Sigmoid colon (tissue), 7 donors: ENCODE results near the gene PPDPF. TPM values are rescaled to one million over a fixed set of nuclear protein-coding genes. Genes with fewer than 3 reads are reported as not detected.

Experiments used
- DNase-seq: peaks from one replicate; pipeline ENCODE4 v3.0.0-alpha.2; 2019
- H3K27ac ChIP-seq, 4 donors: fragments of 200-600 bp; sonication (generic); one replicate each; pipeline ENCODE4 v1.5.1; 2016 to 2019; ENCODE audit warnings: mild to moderate bottlenecking in 1 of 4
- H3K27me3 ChIP-seq, 3 donors: fragments of 200-600 bp; sonication (generic); one replicate each; pipeline ENCODE4 v1.5.1; 2019; ENCODE audit warnings: mild to moderate bottlenecking in 1 of 3
- H3K36me3 ChIP-seq, 4 donors: fragments of 200-600 bp; sonication (generic); one replicate each; pipeline ENCODE4 v1.5.1; 2016 to 2019
- H3K4me1 ChIP-seq, 4 donors: fragments of 200-600 bp; sonication (generic); one replicate each; pipeline ENCODE4 v1.5.1; 2017 to 2019
- H3K4me3 ChIP-seq, 4 donors: fragments of 200-600 bp; sonication (generic); one replicate each; pipeline ENCODE4 v1.5.1; 2017 to 2019; ENCODE audit warnings: mild to moderate bottlenecking in 2 of 4, moderate library complexity in 1 of 4
- H3K9me3 ChIP-seq, 4 donors: fragments of 200-600 bp in 3 of 4; sonication (generic) in 3 of 4; one replicate each; pipeline versions ENCODE4 v1.5.1 to v1.6.1; 2013 to 2019
- CTCF ChIP-seq, 4 experiments: fragments of 450-650 bp in 3 of 4; fragments of 200-600 bp in 1 of 4; IDR thresholded peaks; one replicate each; pipeline ENCODE4 v1.5.1; 2016 to 2019; ENCODE audit warnings: antibody characterized with exemption in 4 of 4, mild to moderate bottlenecking in 3 of 4, moderate library complexity in 2 of 4
- EP300 ChIP-seq, 4 donors: sonication (generic); formaldehyde crosslinking; IDR thresholded peaks; one replicate each; pipeline ENCODE4 v1.6.1; 2017; ENCODE audit warnings: antibody characterized with exemption in 4 of 4
- POLR2A ChIP-seq, 2 donors: fragments of 450-650 bp; IDR thresholded peaks; one replicate each; pipeline ENCODE4 v1.6.1; 2016; ENCODE audit warnings: antibody characterized with exemption in 2 of 2, mild to moderate bottlenecking in 2 of 2, moderate library complexity in 2 of 2
- POLR2AphosphoS5 ChIP-seq, 4 donors: sonication (generic); formaldehyde crosslinking; IDR thresholded peaks; one replicate each; pipeline ENCODE4 v1.6.1; 2017; ENCODE audit warnings: antibody characterized with exemption in 4 of 4
- WGBS, 2 donors: extraction: QIAGEN DNeasy Blood & Tissue Kit; methylation state at CpG; one replicate each; pipeline ENCODE4 v1.1.7; 2013; 5-methylcytosine and 5-hydroxymethylcytosine counted together
- intact Hi-C: fragments of 100-400 bp; cut with DNase I; formaldehyde crosslinking; loops from one replicate; pipeline ENCODE4 v1.15.1; 2023
- polyA plus RNA-seq, 3 donors: library from polyadenylated mRNA; stranded (reverse); fragments of 200-250 nt; gene quantifications; one replicate each; pipeline ENCODE4 v1.2.3, GENCODE V29; 2013
- total RNA-seq, 4 donors: library from RNA; depleted of rRNA; stranded (reverse); fragments of >200 nt; gene quantifications; one replicate each; pipeline ENCODE4 v1.1.0, GENCODE V29; 2016
- donor health status: healthy with polysubstance abuse.
- donor health status: Bipolar disorder and iron deficiency.
- donor health status: healthy.

Gene PPDPF
- total and polyA plus RNA-seq, 7 donors, result 82.8 to 1,688 (median 244) TPM

GRCh38 chr20:63544241-63544957 is 23.8 kb downstream of the PPDPF start:
- H3K4me1 ChIP-seq, result no peaks in the 10 kb centered on the region
- intact Hi-C loops, result no loop called here
- H3K4me3 ChIP-seq, result no peak overlapping the region
- H3K36me3 ChIP-seq, result no peaks in the 10 kb centered on the region
- H3K27me3 ChIP-seq, result peaks cover 0 to 47% (median 35%) of the 10 kb centered on the region in 3 donors
- H3K27ac ChIP-seq, result no peak overlapping the region
- H3K9me3 ChIP-seq, result no peaks in the 10 kb centered on the region
- WGBS, 2 donors, result 21 to 68% methylated on average over 27 of the region's 27 CpGs
- no peak for DNase-seq
- no peak for TF ChIP-seq POLR2AphosphoS5 (IDR thresholded peaks at IDR 0.05)
- TF ChIP-seq POLR2A (IDR thresholded peaks at IDR 0.05), result no peak
- no peak for TF ChIP-seq EP300 (IDR thresholded peaks at IDR 0.05)

GRCh38 chr20:63544958-63545516 is 24.5 kb downstream of the PPDPF start:
- H3K4me1 ChIP-seq, result no peaks in the 10 kb centered on the region
- intact Hi-C loops, result no loop called here

GRCh38 chr20:63545814-63546213 is 25.2 kb downstream of the PPDPF start:
- 13 to 43% methylated on average over 6 of the region's 6 CpGs for WGBS, 2 donors

More at GRCh38 chr20:63544958-63545516, 24.5 kb downstream of the PPDPF start:
- Histone ChIP-seq H3K4me3 (no peak overlapping the region), H3K36me3 (no peaks in the 10 kb centered on the region), H3K27me3 (peaks cover 0 to 54% (median 42%) of the 10 kb centered on the region in 3 donors), H3K9me3 (no peaks in the 10 kb centered on the region), H3K27ac (no peak overlapping the region)
- WGBS, 2 donors, result 16 to 66% methylated on average over 19 of the region's 19 CpGs
- no peak for DNase-seq
- TF ChIP-seq POLR2A (IDR thresholded peaks at IDR 0.05), result no peak
- no peak for TF ChIP-seq CTCF (IDR thresholded peaks at IDR 0.05)
- TF ChIP-seq EP300 (IDR thresholded peaks at IDR 0.05), result no peak
- TF ChIP-seq POLR2AphosphoS5 (IDR thresholded peaks at IDR 0.05), result no peak

GRCh38 chr20:63546256-63546955 is 25.8 kb downstream of the PPDPF start:
- Histone ChIP-seq H3K4me3 (no peak overlapping the region), H3K4me1 (no peaks in the 10 kb centered on the region), H3K36me3 (no peaks in the 10 kb centered on the region), H3K9me3 (no peaks in the 10 kb centered on the region), H3K27me3 (peaks cover 3 to 62% (median 51%) of the 10 kb centered on the region in 3 donors), H3K27ac (no peak overlapping the region)
- intact Hi-C loops, result no loop called here
- no peak for TF ChIP-seq POLR2AphosphoS5 (IDR thresholded peaks at IDR 0.05)
- DNase-seq, result no peak
- 43 to 77% methylated on average over 20 of the region's 20 CpGs for WGBS, 2 donors

More at GRCh38 chr20:63545814-63546213, 25.2 kb downstream of the PPDPF start:
- no peaks in the 10 kb centered on the region for H3K9me3 ChIP-seq
- H3K27me3 ChIP-seq, result peaks cover 0 to 62% (median 48%) of the 10 kb centered on the region in 3 donors
- no peak overlapping the region for H3K27ac ChIP-seq
- intact Hi-C loops, result no loop called here
- H3K4me1 ChIP-seq, result no peaks in the 10 kb centered on the region
- no peak for DNase-seq
- no peak overlapping the region for H3K4me3 ChIP-seq
- TF ChIP-seq POLR2A (IDR thresholded peaks at IDR 0.05) (no peak), CTCF (IDR thresholded peaks at IDR 0.05) (no peak), EP300 (IDR thresholded peaks at IDR 0.05) (no peak), POLR2AphosphoS5 (IDR thresholded peaks at IDR 0.05) (no peak)
- H3K36me3 ChIP-seq, result no peaks in the 10 kb centered on the region

- WGBS, 2 donors, result 35 to 66% methylated on average over 58 of the region's 58 CpGs
- intact Hi-C loops, result no loop called here
- no peaks in the 10 kb centered on the region for H3K4me1 ChIP-seq
- no peak overlapping the region for H3K27ac ChIP-seq
- peaks cover 3 to 67% (median 51%) of the 10 kb centered on the region in 3 donors for H3K27me3 ChIP-seq
- no peaks in the 10 kb centered on the region for H3K36me3 ChIP-seq
- no peak overlapping the region for H3K4me3 ChIP-seq
- no peak for TF ChIP-seq POLR2AphosphoS5 (IDR thresholded peaks at IDR 0.05)
- no peak for TF ChIP-seq CTCF (IDR thresholded peaks at IDR 0.05)
- TF ChIP-seq EP300 (IDR thresholded peaks at IDR 0.05), result no peak
- TF ChIP-seq POLR2A (IDR thresholded peaks at IDR 0.05), result no peak
- no peaks in the 10 kb centered on the region for H3K9me3 ChIP-seq
- DNase-seq, result no peak
Observed at GRCh38 chr20:63546956-63547724, 26.6 kb downstream of the PPDPF start.
